LNCAP (cell line): ENCODE measurements around the gene PPM1E.

ENCODE experiments used
- CTCF ChIP-seq: fragments of 450-650 bp; IDR thresholded peaks from 2 replicates; pipeline ENCODE4 v1.5.1; 2017; ENCODE audit warnings: mild to moderate bottlenecking

Gene PPM1E

GRCh38 chr17:58969156-58969555 lies 213.5 kb downstream of the PPM1E start:
- no peak for TF ChIP-seq CTCF

GRCh38 chr17:58969612-58970011 lies 214.0 kb downstream of the PPM1E start:
- no peak for TF ChIP-seq CTCF

GRCh38 chr17:58970609-58971450 lies 215.2 kb downstream of the PPM1E start:
- no peak for TF ChIP-seq CTCF

- TF ChIP-seq CTCF, result no peak
Measured at GRCh38 chr17:58974354-58974753, 218.7 kb downstream of the PPM1E start.

GRCh38 chr17:58976541-58976940 lies 220.9 kb downstream of the PPM1E start:
- TF ChIP-seq CTCF, result no peak

GRCh38 chr17:58980706-58981481 lies 225.2 kb downstream of the PPM1E start:
- no peak for TF ChIP-seq CTCF

GRCh38 chr17:58982626-58983025 lies 227.0 kb downstream of the PPM1E start:
- TF ChIP-seq CTCF, result no peak
